HepG2 (cell line): ENCODE data around the gene DYTN.

Experiments used
- CREM ChIP-seq, 2 experiments: sonication (generic) in 1 of 2; formaldehyde crosslinking in 1 of 2; IDR thresholded peaks; 2 replicates each; pipeline versions ENCODE4 v1.4.0 to v1.6.1; 2016 to 2020; ENCODE audit warnings: antibody characterized with exemption in 1 of 2, mild to moderate bottlenecking in 1 of 2, missing genetic modification reagents in 1 of 2
- CTCF ChIP-seq: sonication (generic); formaldehyde crosslinking; IDR thresholded peaks from 2 replicates; pipeline ENCODE4 v1.5.0; 2020; ENCODE audit warnings: mild to moderate bottlenecking, missing genetic modification reagents, moderate library complexity
- FOXM1 ChIP-seq: sonication (generic); formaldehyde crosslinking; IDR thresholded peaks from 2 replicates; pipeline ENCODE4 v1.5.0; 2020; ENCODE audit warnings: missing genetic modification reagents
- HMG20A ChIP-seq: IDR thresholded peaks from 2 replicates; pipeline ENCODE4 v1.6.1; 2016; ENCODE audit warnings: borderline replicate concordance
- HNF4A ChIP-seq: sonication (generic); formaldehyde crosslinking; IDR thresholded peaks from 2 replicates; pipeline ENCODE4 v1.4.0; 2020; ENCODE audit warnings: missing genetic modification reagents
- HNRNPL ChIP-seq: fragments of 200-400 bp; formaldehyde crosslinking; IDR thresholded peaks from 2 replicates; pipeline ENCODE4 v1.6.1; 2017; ENCODE audit warnings: mild to moderate bottlenecking, low read depth, low read length
- KAT8 ChIP-seq: IDR thresholded peaks from 2 replicates; pipeline ENCODE4 v1.6.1; 2016; ENCODE audit warnings: missing genetic modification reagents, missing compliant biosample characterization
- RBM39 ChIP-seq: fragments of 200-400 bp; formaldehyde crosslinking; IDR thresholded peaks from one replicate; pipeline ENCODE4 v1.6.1; 2018; ENCODE audit warnings: antibody characterized with exemption, mild to moderate bottlenecking, low read depth, low read length; ENCODE audit not compliant: poor library complexity, severe bottlenecking
- RELA ChIP-seq: sonication (generic); formaldehyde crosslinking; IDR thresholded peaks from 2 replicates; pipeline ENCODE4 v1.4.0; 2020; ENCODE audit warnings: missing genetic modification reagents
- REXO4 ChIP-seq: sonication (generic); formaldehyde crosslinking; IDR thresholded peaks from 2 replicates; pipeline ENCODE4 v1.8.0; 2022; ENCODE audit warnings: missing genetic modification reagents, mild to moderate bottlenecking, borderline replicate concordance
- ZNF143 ChIP-seq: sonication (generic); formaldehyde crosslinking; IDR thresholded peaks from 2 replicates; pipeline ENCODE4 v1.4.0; 2020; ENCODE audit warnings: missing genetic modification reagents
- ZNF333 ChIP-seq: sonication (generic); formaldehyde crosslinking; IDR thresholded peaks from 2 replicates; pipeline ENCODE4 v1.4.0; 2020; ENCODE audit warnings: mild to moderate bottlenecking, missing genetic modification reagents, borderline replicate concordance

- TF ChIP-seq CTCF (CRISPR knock-in tag): no peak
- TF ChIP-seq KAT8 (CRISPR knock-in tag): no peak
- no peak for TF ChIP-seq REXO4 (CRISPR knock-in tag)
- no peak for TF ChIP-seq CREM (IDR thresholded peaks at IDR 0.05)
- TF ChIP-seq CREM (CRISPR knock-in tag; IDR thresholded peaks at IDR 0.05): no peak
- TF ChIP-seq ZNF143 (CRISPR knock-in tag): no peak
- TF ChIP-seq ZNF333: no peak
- TF ChIP-seq RELA (CRISPR knock-in tag): no peak
- TF ChIP-seq HMG20A (CRISPR knock-in tag): no peak
- TF ChIP-seq HNRNPL: no peak
- no peak for TF ChIP-seq HNF4A (CRISPR knock-in tag)
- TF ChIP-seq RBM39: no peak
- TF ChIP-seq FOXM1 (CRISPR knock-in tag): no peak
These were observed 16.1 kb downstream of the DYTN start for GRCh38 chr2:206701952-206702605.
